ENCODE measurements around the gene ETV3.

- no peak for TF ChIP-seq JUND (CRISPR knock-in tag; IDR thresholded peaks at IDR 0.05)
- TF ChIP-seq SNAPC4 (CRISPR knock-in tag; IDR thresholded peaks at IDR 0.05), result no peak
- TF ChIP-seq ZIK1 (CRISPR knock-in tag; IDR thresholded peaks at IDR 0.05; ENCODE audit: borderline replicate concordance, low read depth), result no peak
- TF ChIP-seq NR1H2 (CRISPR knock-in tag; IDR thresholded peaks at IDR 0.05; ENCODE audit: borderline replicate concordance, low read depth), result no peak
Observed at GRCh38 chr1:157115429-157115838, 22.8 kb downstream of the ETV3 start.
